Progenitor cell of endocrine pancreas (in vitro differentiated cells): Measurements from ENCODE around the gene KRT16. TPM values are rescaled to one million over a fixed set of nuclear protein-coding genes. Genes with fewer than 3 reads are reported as not detected.
"Not testable (repeated sequence)": the region's sequence is repeated elsewhere in the genome, so short reads cannot be mapped to it uniquely, and the experiment has no call there.

Experiments used
- DNase-seq: peaks from one replicate; pipeline ENCODE4 v3.0.0; 2021; ENCODE audit warnings: low spot score; ENCODE audit not compliant: unreplicated experiment
- H3K27ac Mint-ChIP-seq: 2 replicates; pipeline ENCODE4 v1.8.0; 2021; ENCODE audit warnings: mild to moderate bottlenecking, moderate library complexity, mixed read lengths
- H3K27me3 Mint-ChIP-seq: 2 replicates; pipeline ENCODE4 v1.8.0; 2021; ENCODE audit warnings: mixed read lengths
- H3K36me3 Mint-ChIP-seq: 2 replicates; pipeline ENCODE4 v1.8.0; 2022; ENCODE audit warnings: mixed read lengths; ENCODE audit not compliant: insufficient read depth
- H3K4me1 Mint-ChIP-seq: 2 replicates; pipeline ENCODE4 v1.8.0; 2021; ENCODE audit warnings: low read depth, mixed read lengths
- H3K4me3 Mint-ChIP-seq: 2 replicates; pipeline ENCODE4 v1.8.0; 2021; ENCODE audit warnings: low read depth, mild to moderate bottlenecking, moderate library complexity, mixed read lengths
- H3K9me3 Mint-ChIP-seq: 2 replicates; pipeline ENCODE4 v1.8.0; 2021; ENCODE audit warnings: low read depth, mixed read lengths
- CTCF ChIP-seq: fragments of 200-600 bp; sonication (generic); IDR thresholded peaks from one replicate; pipeline ENCODE4 v1.5.0; 2021; ENCODE audit warnings: antibody characterized with exemption, mild to moderate bottlenecking; ENCODE audit not compliant: unreplicated experiment
- total RNA-seq: library from RNA; stranded (reverse); gene quantifications from 2 replicates; pipeline ENCODE4 v1.2.1, GENCODE V29; 2021

KRT16 gene
- total RNA-seq, 1 donor from 2014 or later: not detected

- Mint-ChIP-seq H3K27me3 (peaks cover 17% of the 10 kb centered on the region), H3K4me3 (no peak overlapping the region), H3K4me1 (no peaks in the 10 kb centered on the region), H3K27ac (no peak overlapping the region), H3K9me3 (no peaks in the 10 kb centered on the region), H3K36me3 (no peaks in the 10 kb centered on the region)
- no peak for TF ChIP-seq CTCF
- DNase-seq: no peak
Observed at GRCh38 chr17:41580687-41581365, 31.7 kb downstream of the KRT16 start.

- Mint-ChIP-seq H3K27me3 (peaks cover 15% of the 10 kb centered on the region), H3K9me3 (no peaks in the 10 kb centered on the region), H3K4me1 (no peaks in the 10 kb centered on the region), H3K36me3 (no peaks in the 10 kb centered on the region), H3K27ac (no peak overlapping the region), H3K4me3 (no peak overlapping the region)
- DNase-seq: no peak
- no peak for TF ChIP-seq CTCF
Observed at GRCh38 chr17:41580244-41580575, 32.4 kb downstream of the KRT16 start.

- peak; percentile 64 for DNase-seq
- Mint-ChIP-seq H3K36me3 (no peaks in the 10 kb centered on the region), H3K4me1 (no peaks in the 10 kb centered on the region), H3K27me3 (peaks cover 15% of the 10 kb centered on the region), H3K4me3 (no peak overlapping the region), H3K27ac (no peak overlapping the region), H3K9me3 (no peaks in the 10 kb centered on the region)
- TF ChIP-seq CTCF: peak; percentile 65
Observed at GRCh38 chr17:41579484-41580243, 32.9 kb downstream of the KRT16 start.

GRCh38 chr17:41578971-41579370 lies 33.6 kb downstream of the KRT16 start:
- H3K27ac Mint-ChIP-seq: no peak overlapping the region
- no peak overlapping the region for H3K4me3 Mint-ChIP-seq
- DNase-seq: no peak
- no peaks in the 10 kb centered on the region for H3K36me3 Mint-ChIP-seq
- no peaks in the 10 kb centered on the region for H3K4me1 Mint-ChIP-seq
- TF ChIP-seq CTCF: no peak
- H3K27me3 Mint-ChIP-seq: peaks cover 12% of the 10 kb centered on the region
- no peaks in the 10 kb centered on the region for H3K9me3 Mint-ChIP-seq

- no peak for TF ChIP-seq CTCF
- Mint-ChIP-seq H3K36me3 (no peaks in the 10 kb centered on the region), H3K27ac (no peak overlapping the region), H3K9me3 (no peaks in the 10 kb centered on the region), H3K4me3 (no peak overlapping the region), H3K27me3 (peaks cover 13% of the 10 kb centered on the region), H3K4me1 (no peaks in the 10 kb centered on the region)
- no peak for DNase-seq
Observed at GRCh38 chr17:41578538-41578937, 34.0 kb downstream of the KRT16 start.

- not testable (repeated sequence) for H3K9me3 Mint-ChIP-seq, H3K36me3 Mint-ChIP-seq, H3K27ac Mint-ChIP-seq, H3K4me3 Mint-ChIP-seq, DNase-seq, H3K4me1 Mint-ChIP-seq
- H3K27me3 Mint-ChIP-seq: peaks cover 20% of the 10 kb centered on the region
Observed at GRCh38 chr17:41576740-41577139, 35.8 kb downstream of the KRT16 start.
